DOHH2 (cell line): ENCODE data around the gene SYT13.

Experiments used
- EZH2phosphoT487 ChIP-seq: fragments of 200-600 bp; sonication (generic); IDR thresholded peaks from 2 replicates; pipeline ENCODE4 v1.6.1; 2017; ENCODE audit warnings: borderline replicate concordance, mild to moderate bottlenecking, antibody characterized with exemption, low read length, moderate library complexity, mixed read lengths
- TF ChIP-seq, protein P1 (sequence below): fragments of 200-600 bp; sonication (generic); IDR thresholded peaks from one replicate; pipeline ENCODE4 v1.5.1; 2014; ENCODE audit warnings: antibody characterized with exemption, mild to moderate bottlenecking, low read depth, low read length; ENCODE audit not compliant: poor library complexity, severe bottlenecking

DNA sequence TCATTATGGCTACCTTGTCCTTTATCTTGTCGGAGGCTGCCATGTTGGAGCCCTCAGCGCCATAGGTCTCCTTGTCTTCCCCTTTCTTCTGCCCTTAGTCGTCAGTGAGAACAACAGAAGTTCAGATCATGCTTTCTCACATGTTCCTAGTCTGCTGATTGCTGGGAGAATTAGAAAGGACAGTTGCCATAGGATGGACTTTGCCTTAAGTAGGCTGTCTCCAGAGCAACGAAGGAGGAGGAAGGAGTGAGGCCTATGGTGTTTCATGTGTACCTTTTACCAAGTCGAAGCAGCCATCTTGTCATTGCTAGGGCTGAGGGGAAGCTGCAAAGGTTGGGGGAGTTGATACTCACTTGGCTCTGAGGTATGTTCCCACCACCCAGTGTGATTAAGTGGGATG is 62.6 kb downstream of the SYT13 start:
- TF ChIP-seq, protein P1, sequence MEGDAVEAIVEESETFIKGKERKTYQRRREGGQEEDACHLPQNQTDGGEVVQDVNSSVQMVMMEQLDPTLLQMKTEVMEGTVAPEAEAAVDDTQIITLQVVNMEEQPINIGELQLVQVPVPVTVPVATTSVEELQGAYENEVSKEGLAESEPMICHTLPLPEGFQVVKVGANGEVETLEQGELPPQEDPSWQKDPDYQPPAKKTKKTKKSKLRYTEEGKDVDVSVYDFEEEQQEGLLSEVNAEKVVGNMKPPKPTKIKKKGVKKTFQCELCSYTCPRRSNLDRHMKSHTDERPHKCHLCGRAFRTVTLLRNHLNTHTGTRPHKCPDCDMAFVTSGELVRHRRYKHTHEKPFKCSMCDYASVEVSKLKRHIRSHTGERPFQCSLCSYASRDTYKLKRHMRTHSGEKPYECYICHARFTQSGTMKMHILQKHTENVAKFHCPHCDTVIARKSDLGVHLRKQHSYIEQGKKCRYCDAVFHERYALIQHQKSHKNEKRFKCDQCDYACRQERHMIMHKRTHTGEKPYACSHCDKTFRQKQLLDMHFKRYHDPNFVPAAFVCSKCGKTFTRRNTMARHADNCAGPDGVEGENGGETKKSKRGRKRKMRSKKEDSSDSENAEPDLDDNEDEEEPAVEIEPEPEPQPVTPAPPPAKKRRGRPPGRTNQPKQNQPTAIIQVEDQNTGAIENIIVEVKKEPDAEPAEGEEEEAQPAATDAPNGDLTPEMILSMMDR = no peak
- no peak for TF ChIP-seq EZH2phosphoT487
